ENCODE measurements around the gene BOLA3.

BOLA3 gene

DNA sequence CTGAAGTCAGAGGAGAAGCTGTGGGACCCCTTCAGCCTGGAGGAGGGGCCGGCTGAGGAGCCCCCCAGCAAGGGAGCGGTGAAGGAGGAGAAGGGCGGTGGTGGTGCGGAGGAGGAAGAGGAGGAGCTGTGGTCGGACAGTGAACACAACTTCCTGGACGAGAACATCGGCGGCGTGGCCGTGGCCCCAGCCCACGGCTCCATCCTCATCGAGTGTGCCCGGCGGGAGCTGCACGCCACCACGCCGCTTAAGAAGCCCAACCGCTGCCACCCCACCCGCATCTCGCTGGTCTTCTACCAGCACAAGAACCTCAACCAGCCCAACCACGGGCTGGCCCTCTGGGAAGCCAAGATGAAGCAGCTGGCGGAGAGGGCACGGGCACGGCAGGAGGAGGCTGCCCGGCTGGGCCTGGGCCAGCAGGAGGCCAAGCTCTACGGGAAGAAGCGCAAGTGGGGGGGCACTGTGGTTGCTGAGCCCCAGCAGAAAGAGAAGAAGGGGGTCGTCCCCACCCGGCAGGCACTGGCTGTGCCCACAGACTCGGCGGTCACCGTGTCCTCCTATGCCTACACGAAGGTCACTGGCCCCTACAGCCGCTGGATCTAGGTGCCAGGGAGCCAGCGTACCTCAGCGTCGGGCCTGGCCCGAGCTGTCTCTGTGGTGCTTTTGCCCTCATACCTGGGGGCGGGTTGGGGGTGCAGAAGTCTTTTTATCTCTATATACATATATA lies 46.0 kb downstream of the BOLA3 start:
- Histone ChIP-seq H3K4me1 (no peaks in the 10 kb centered on the region), H3K27me3 (no peaks in the 10 kb centered on the region), H3K27ac (no peak overlapping the region), H3K9me3 (no peaks in the 10 kb centered on the region), H3K4me3 (no peak overlapping the region), H3K36me3 (peaks cover 21 to 49% (median 36%) of the 10 kb centered on the region in 3 donors)
- intact Hi-C loops (cut with DNase I; ENCODE audit: low total_unique reads): no loop called here
- TF ChIP-seq, protein P1, sequence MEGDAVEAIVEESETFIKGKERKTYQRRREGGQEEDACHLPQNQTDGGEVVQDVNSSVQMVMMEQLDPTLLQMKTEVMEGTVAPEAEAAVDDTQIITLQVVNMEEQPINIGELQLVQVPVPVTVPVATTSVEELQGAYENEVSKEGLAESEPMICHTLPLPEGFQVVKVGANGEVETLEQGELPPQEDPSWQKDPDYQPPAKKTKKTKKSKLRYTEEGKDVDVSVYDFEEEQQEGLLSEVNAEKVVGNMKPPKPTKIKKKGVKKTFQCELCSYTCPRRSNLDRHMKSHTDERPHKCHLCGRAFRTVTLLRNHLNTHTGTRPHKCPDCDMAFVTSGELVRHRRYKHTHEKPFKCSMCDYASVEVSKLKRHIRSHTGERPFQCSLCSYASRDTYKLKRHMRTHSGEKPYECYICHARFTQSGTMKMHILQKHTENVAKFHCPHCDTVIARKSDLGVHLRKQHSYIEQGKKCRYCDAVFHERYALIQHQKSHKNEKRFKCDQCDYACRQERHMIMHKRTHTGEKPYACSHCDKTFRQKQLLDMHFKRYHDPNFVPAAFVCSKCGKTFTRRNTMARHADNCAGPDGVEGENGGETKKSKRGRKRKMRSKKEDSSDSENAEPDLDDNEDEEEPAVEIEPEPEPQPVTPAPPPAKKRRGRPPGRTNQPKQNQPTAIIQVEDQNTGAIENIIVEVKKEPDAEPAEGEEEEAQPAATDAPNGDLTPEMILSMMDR (IDR thresholded peaks at IDR 0.05): no peak
- no peak for DNase-seq

DNA sequence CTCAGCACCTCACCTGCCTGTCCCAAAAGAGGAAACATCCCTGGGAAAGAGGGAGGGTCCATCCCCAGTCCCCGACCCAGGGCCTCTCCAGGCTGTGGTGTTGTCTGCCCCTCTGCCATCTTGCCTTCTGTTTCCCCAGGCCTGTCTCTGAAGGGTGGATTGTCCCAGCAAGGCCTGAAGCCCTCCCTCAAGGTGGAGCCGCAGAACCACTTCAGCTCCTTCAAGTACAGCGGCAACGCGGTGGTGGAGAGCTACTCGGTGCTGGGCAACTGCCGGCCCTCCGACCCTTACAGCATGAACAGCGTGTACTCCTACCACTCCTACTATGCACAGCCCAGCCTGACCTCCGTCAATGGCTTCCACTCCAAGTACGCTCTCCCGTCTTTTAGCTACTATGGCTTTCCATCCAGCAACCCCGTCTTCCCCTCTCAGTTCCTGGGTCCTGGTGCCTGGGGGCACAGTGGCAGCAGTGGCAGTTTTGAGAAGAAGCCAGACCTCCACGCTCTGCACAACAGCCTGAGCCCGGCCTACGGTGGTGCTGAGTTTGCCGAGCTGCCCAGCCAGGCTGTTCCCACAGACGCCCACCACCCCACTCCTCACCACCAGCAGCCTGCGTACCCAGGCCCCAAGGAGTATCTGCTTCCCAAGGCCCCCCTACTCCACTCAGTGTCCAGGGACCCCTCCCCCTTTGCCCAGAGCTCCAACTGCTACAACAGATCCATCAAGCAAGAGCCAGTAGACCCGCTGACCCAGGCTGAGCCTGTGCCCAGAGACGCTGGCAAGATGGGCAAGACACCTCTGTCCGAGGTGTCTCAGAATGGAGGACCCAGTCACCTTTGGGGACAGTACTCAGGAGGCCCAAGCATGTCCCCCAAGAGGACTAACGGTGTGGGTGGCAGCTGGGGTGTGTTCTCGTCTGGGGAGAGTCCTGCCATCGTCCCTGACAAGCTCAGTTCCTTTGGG lies 47.2 kb downstream of the BOLA3 start:
- no peak for DNase-seq
- TF ChIP-seq, protein P1 (IDR thresholded peaks at IDR 0.05): no peak
- intact Hi-C loops (cut with DNase I; ENCODE audit: low total_unique reads): no loop called here
- Histone ChIP-seq H3K4me3 (no peak overlapping the region), H3K27me3 (no peaks in the 10 kb centered on the region), H3K9me3 (no peaks in the 10 kb centered on the region), H3K27ac (no peak overlapping the region), H3K4me1 (no peaks in the 10 kb centered on the region), H3K36me3 (peaks cover 21 to 49% (median 36%) of the 10 kb centered on the region in 3 donors)

DNA sequence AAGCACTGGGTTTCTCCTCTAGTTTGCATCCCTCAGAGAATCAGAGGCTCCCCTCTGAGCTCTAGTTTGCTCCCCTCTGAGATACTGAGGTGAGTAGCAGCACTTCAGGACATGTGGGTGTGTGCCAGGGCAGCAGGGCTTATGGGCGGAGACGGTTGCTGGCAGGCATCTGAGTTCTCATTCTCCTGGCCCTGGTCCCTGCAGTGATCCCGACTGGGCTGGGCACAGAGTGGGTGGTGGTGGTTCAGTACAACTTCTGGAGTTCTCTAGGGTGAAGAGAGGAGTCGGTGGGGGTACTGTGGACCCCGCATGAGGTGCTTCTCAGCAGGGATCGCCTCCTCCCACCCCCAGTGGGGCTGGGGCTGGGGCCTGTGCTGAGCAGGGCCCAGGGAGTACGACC lies 47.9 kb downstream of the BOLA3 start:
- Histone ChIP-seq H3K4me1 (no peaks in the 10 kb centered on the region), H3K4me3 (no peak overlapping the region), H3K27me3 (no peaks in the 10 kb centered on the region), H3K36me3 (peaks cover 21 to 52% (median 36%) of the 10 kb centered on the region in 3 donors), H3K27ac (no peak overlapping the region), H3K9me3 (no peaks in the 10 kb centered on the region)
- no peak for DNase-seq
- intact Hi-C loops (cut with DNase I; ENCODE audit: low total_unique reads): no loop called here
- TF ChIP-seq, protein P1 (IDR thresholded peaks at IDR 0.05): no peak

DNA sequence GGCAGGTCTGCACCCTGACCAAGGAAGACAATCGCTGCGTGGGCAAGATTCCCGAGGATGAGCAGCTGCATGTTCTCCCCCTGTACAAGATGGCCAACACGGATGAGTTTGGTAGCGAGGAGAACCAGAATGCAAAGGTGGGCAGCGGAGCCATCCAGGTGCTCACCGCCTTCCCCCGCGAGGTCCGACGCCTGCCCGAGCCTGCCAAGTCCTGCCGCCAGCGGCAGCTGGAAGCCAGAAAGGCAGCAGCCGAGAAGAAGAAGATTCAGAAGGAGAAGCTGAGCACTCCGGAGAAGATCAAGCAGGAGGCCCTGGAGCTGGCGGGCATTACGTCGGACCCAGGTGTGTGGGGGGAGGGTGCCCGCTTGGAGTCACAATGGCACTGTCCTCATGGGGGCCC lies 48.4 kb downstream of the BOLA3 start:
- Histone ChIP-seq H3K4me1 (no peaks in the 10 kb centered on the region), H3K4me3 (no peak overlapping the region), H3K9me3 (no peaks in the 10 kb centered on the region), H3K36me3 (peaks cover 21 to 58% (median 36%) of the 10 kb centered on the region in 3 donors), H3K27me3 (no peaks in the 10 kb centered on the region), H3K27ac (no peak overlapping the region)
- intact Hi-C loops (cut with DNase I; ENCODE audit: low total_unique reads): no loop called here
- TF ChIP-seq, protein P1 (IDR thresholded peaks at IDR 0.05): no peak
- DNase-seq: no peak

DNA sequence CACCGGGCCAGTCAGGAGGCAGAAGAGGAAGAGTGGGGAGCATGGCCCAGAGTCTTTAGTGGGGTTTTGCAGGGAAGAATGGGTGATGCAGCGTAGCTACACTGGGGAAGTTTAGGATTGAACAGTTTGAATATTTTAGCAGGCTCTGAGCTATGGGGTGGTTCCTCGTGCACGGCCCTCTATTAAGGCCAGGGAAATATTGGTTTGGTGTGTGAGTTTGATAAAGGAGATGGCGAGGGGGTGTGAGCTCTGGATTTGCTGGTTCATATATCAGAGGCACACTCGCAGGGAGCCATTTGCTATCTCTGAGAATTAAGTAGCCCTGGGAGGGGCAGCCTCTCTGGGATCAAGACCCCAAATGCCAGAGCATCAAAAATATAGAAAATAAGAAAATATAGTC lies 50.1 kb downstream of the BOLA3 start:
- TF ChIP-seq, protein P1 (IDR thresholded peaks at IDR 0.05): no peak
- intact Hi-C loops (cut with DNase I; ENCODE audit: low total_unique reads): no loop called here
- Histone ChIP-seq H3K4me1 (no peaks in the 10 kb centered on the region), H3K36me3 (peaks cover 30 to 68% (median 46%) of the 10 kb centered on the region in 3 donors), H3K27ac (no peak overlapping the region), H3K4me3 (no peak overlapping the region), H3K9me3 (no peaks in the 10 kb centered on the region), H3K27me3 (no peaks in the 10 kb centered on the region)
- no peak for DNase-seq

All from tibial artery (tissue), 4 donors.